Fibroblast of skin of back (primary cell): Measurements from ENCODE around the gene ABHD12.
"Not testable (repeated sequence)": the region's sequence is repeated elsewhere in the genome, so short reads cannot be mapped to it uniquely, and the experiment has no call there.

ENCODE experiments used
- DNase-seq: peaks from one replicate; pipeline ENCODE4 v3.0.0-alpha.2; 2013

ABHD12 gene

DNA sequence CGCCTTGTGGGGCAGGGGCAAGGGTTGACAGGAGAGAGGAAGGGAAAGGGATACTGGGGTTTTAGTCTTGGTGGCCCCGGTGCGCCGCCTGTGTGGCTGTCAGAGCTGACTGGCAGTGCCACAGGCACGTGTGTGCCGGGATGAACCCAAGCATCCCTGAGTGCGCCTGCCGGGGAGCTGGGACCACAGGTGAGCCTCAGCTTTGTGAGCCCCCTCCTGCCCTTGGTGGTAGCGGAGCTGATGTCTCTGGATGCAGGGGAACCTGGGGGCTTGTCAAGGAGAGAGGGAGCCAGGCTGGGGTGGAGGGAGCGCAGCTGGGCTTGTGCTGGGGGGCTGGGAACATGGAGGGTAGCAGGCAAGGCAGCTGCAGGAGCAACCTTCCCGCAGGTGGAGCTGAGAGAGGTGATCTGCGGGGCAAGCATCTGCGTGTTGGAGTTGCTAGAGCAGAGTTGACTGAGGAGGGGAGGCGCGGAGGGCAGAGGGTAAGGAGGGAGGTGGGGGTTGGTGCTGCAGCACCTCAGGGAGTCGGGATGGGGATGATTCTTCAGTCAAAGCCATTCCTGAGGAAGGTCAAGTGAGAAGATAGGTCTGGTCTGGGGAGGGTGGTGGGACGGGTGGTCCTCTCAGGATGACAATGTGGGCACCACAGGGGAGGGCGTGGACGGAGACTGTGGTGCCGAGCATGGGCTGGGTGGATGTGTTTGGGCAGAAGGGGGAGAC, 114.7 kb downstream of the ABHD12 start:
- no peak for DNase-seq

DNA sequence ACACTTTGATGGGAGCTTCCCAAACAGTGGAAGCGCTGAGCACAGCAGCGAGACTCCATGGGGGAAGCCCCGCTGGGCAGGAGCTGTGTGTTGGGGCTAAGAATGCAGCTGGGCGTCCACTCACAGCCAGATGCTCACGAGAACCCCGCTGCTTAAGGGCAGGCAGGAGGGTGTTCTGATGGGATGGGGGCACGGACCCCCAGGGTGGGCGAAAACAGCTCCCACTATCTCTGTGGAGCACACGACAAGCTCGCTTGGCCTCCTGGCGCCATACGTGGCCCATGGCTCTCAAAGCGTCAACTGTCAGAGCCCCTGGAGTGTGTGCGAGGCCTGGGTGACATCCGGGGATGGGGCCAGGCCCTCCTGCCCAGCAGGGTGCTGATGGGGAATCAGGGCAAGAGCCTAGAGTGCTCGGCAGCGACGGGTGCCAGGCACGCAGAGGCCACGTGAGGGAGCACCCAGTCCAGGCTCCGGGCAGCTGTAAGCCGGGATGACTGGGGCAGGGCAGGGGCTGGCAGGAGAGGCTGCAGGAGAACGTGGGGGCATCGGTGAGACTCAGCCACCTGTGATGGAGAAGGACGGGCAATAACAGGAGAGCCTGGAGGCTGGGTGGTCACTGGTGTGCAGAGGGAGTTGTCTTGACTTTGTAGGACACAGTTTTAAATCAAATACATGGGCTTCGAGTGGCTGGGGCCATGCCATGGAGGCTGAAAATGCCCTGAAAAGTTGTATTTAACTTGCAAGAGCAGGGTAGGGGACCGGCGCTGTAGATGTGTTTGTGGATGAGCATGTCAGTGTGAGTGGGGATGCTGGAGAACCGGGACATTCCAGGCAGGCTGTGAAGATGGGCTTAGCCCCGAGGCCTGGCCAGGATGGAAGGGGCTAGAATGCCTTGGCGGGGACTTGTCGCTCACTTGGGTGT, 115.5 kb downstream of the ABHD12 start:
- no peak for DNase-seq

DNA sequence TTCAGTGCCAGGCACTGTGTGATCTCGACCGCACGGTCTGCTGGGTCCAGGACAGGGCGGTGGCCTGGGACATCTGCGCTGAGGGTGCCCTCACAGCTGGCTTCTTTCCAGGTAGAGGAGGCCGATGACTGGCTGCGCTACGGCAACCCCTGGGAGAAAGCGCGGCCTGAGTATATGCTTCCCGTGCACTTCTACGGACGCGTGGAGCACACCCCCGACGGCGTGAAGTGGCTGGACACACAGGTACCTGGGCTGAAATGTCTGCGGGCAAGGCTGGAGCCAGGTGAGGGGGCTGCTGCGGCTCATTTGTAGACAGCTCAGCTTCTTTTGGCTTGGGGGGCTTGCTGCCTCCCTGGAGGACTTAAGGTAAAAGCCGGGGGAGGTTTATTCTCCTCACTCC, 116.2 kb downstream of the ABHD12 start:
- no peak for DNase-seq

DNA sequence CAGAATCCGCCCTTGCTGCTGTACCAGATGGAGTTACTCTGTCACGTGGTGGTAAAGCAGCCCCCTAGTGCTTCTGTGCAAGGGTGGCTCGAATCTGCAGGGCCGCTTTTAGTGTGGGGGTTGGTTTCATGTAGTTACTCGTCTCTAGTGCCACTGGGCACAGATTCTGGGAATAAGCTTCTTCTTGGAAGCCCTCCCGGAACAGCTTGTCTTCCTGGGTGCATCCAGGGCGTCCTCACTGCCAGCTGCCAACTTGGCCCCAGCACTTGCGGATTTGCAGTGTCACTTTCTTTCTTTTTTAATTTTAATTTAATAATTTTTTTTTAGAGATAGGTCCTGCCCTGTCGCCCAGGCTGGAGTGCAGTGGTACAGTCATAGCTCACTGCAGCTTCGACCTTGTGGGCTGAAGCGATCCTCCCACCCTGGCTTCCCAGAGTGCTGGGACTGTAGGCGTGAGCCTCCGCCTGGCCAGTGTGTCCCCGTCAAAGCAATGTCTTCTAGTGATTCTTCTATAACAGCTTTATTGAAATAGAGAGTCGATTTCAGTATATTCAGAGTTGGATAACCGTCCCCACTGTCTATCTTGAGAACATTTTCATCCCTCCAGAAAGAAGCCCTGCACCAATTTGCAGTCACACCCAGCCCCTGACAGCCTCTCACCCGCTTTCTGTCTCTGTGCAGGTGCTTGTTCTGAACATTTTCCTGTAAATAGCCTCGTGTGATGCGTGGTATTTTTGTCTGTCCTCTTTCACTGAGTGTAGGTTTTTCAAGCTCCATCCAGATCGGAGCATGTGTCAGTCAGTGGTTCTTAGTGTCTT, 116.9 kb downstream of the ABHD12 start:
- no peak for DNase-seq

DNA sequence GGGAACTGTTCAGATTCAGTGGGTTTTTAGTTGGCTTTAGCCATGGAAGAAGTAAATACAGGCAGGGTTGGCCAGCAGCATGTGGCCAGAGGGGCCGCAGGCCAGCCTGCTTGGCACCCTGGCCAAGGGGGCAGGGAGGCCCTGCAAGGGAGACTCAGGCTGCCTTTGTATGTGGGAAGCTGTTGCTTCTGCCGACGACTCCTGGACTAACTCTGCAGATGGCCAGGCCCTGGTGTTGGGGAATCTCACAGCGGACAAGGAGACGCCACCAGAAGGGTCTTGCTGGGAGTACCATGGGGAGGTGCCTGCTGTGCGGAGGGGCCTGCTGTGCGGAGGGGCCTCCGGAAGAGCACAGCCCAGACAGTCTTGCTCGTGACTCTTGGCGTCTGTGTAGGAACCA, 117.6 kb downstream of the ABHD12 start:
- no peak for DNase-seq

DNA sequence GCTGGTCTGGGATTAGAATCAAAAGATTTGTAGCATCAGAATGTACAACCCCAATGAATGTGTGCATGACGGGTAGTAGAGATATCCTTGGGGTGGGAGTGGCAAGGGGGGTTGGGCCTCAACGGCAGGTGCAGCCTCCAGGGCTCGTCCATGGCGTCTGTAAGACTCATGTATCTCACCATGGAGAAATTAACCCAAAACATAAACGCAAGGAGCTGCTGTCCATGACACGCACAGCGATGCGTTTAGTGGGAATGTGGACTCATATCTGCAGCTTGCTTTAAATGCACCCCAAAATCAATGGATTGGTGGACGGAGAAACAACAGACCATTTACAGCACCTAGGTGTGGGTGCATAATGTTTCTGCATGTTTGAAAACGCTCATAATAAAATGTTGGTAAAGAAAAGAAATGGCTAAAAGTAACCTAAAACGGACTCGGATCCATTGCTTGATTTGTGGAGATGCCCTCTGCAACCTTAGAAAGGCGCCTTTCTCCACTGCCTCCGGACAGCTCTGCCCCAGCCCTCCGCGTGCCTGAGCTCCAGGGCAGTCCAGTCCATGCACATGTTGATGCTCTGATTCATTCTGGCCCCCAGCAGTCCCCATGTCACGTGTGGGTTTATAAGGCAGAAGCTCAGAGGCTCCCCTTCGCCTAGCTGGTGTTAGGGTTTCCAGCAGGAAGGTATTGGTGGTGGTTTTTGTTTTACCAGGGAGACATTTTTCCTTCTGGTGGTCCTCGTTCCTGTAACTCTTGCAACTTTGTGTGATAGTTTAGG, 118.2 kb downstream of the ABHD12 start:
- DNase-seq: no peak

DNA sequence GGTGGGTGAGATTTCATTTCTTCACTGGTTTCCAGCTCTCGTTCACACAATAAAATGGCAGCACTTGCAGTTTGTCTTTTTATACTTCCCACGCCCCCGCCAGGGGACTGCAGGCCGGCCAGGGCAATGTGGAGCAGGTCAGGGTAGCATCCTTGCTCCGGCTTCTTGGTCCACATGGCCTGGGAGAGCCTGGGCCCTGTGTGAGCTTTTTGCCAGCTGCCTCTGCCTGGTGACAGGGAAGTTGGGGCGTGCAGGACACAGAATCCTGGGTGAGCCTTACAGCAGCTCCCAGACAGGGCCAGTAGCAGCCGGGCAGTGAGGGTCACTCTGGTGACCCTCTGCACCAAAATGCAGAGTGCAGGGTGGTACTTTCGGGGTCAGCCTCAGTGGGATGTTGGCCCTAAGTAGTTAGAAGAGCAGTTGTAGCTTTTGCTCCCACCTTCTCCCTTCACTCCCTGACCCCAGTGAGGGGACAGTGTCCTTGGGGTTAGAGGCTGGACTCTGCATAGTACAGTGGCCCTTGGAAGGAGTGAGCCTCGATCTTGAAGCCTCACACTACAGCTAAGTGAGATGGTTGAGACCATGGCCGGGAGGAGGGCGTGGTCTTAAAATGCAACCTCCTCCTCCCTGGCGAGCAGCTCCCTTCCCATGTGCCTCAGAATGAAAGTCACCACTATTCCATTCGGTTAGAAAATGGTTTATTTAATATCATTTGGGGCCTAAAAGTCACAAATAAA, 119.0 kb downstream of the ABHD12 start:
- DNase-seq: no peak

DNA sequence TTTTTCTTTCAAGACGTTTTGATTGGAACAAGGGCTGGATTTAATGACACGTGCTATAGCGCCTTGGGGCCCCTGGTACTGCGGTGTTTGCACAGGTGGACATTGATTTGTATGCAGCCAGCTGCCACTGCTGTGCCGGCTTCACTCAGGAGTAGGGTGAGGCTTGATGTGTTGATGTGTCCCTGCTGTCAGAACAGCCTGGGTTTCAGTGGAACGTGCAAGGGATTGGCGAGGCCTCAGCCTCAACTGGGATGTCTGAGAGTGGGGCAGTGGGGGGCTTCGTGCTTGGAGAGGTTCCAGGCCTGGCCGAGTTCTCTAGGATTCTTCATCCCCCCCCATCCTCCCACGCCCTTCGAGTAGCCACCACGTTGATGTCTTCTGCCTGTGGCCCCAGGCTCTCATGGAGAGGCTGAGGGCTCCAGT, 119.8 kb downstream of the ABHD12 start:
- no peak for DNase-seq

DNA sequence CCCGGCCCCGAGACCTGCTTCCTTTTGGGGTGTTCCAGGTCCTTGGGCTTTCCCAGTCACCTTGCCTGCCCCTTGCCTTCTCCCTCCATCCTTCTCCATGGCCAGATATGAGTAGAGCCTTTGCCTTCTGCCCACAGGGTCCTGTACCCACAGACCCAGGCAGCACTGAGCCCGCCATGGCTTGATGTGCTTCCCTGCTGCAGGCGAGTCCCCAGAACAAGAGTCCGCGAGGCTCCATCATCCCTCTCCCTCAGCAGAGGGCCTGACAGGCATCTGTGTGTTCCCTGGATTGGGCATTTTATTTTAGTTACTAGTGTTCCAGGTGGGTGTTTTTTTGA, 120.8 kb downstream of the ABHD12 start:
- no peak for DNase-seq

DNA sequence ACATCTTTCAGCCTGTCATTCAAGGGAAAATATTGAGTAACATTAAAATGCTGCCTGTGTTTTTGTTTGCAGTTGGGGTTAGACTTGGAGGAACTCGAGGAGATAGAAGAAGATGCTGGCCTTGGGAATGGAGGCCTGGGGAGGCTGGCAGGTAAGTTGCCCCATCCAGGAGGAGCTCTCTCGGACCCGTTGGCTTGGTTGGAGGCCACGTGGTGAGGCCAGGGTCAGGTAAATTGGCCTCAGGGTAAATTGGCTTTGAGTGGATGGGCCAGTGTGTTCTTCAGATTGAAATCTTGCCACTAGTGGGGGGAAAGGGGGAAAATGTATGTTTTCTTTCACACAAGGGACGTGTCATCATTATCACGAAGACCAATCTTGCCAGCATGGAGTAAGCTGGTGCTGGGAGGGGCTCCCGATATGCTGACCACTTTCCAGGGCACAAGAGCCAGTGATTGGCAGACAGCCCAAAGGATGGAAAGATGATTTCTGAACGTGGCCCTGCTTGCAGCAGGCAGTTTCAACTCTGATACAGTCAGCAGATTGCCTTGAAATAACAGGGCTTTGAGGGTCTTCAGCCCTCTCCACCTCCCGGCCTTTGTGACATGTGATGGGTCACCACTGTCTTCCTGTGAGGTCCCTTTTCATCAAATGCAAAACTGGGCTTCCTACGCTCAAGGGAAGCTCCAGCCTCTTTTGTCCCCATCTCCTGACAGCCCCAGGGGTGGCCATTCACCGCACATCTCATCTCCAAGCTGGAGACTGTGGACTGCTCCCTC, 121.4 kb downstream of the ABHD12 start:
- no peak for DNase-seq

DNA sequence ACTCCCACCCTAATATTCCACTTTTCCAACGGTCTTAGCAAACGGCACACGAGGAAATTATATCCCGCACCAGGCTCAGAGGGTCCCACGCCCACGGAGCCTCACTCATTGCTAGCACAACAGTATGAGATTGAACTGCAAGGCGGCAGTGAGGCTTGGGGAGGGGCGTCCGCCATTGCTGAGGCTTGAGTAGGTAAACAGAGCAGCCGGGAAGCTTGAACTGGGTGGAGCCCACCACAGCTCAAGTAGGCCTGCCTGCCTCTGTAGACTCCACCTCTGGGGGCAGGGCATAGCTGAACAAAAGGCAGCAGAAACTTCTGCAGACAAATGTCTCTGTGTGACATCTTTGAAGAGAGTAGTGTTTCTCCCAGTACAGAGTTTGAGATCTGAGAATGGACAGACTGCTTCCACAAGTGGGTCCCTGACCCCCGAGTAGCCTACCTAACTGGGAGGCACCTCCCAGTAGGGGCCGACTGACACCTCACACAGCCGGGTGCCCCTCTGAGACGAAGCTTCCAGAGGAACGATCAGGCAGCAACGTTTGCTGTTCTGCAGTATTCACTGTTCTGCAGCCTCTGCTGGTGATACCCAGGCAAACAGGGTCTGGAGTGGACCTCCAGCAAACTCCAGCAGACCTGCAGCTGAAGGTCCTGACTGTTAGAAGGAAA, 129.7 kb downstream of the ABHD12 start:
- DNase-seq: not testable (repeated sequence)

DNA sequence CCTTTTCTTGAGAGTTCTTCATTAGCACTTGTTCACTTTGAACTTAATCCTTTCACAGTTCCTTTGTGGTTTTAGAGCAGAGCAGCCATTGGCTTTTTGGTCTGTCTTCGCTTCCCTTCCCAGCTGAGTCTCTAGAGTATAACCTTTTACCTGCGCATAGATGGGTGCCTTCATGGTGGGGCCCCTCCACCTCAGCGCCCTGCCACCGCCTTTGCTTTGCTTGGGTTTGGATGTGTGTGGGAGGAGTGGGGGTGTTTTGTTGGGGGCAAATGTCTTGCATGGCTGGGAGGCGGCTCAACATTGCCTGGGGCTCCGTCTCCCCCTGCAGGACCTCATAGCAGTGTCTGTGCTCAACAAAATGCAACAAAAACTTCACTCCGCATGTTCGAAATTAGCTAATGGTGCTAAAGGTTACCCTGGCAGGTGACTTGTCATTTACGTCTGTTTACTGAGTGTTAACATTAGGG, 130.8 kb downstream of the ABHD12 start:
- no peak for DNase-seq

DNA sequence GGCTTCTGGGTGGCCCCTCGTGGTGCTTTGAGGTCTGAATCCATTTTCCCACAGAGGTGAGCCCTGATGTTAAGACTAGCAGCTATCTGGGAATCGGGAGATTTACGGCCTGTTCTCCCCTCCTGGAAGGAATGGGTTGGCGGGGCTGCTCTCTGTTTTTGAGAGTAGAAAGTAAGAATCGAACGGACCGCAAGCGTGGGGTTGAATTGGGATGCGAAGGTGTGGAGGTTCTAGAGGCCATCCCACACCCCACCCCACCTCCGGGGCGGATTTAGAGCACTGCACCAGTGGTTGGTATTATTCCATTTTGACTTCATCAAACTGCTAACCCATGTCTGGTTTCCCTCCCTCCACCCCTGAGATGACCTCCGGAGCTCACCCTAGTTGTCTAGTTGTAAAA, 131.3 kb downstream of the ABHD12 start:
- no peak for DNase-seq

DNA sequence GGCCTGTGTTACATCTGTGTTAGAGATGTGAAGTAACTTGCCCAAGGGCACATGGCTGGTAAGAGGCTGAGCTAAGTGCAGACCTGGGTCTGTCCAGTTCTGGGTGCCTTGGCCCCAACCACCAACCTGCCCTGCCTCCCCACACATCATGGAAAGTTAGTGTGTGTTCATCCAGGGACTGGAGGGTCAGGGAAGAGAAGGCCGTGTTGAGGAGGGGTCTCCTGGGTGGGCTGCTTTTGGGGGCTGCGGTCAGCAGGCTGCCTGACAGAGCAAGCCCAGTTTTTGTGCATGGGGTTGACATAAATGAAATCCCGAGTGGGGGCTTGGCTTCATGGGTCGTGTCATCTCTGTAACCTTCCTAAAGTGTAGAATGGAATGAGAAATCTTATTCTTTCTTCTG, 131.8 kb downstream of the ABHD12 start:
- no peak for DNase-seq

DNA sequence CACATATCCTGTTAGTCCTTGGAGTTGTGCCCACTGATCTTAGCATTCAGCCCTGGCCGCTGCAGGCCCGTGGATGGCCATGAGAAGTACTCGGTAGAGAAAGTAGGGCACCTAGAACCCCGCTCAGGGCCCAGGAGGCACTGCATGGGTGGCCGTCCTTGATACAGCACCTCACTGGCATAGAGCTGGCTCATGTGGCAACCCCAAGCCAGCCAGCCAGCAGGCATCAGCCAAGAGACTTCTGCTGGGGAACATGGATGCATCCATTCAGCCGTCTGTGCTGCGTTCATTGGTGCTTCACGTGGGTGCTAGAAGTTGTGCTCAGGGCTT, 132.2 kb downstream of the ABHD12 start:
- DNase-seq: no peak

DNA sequence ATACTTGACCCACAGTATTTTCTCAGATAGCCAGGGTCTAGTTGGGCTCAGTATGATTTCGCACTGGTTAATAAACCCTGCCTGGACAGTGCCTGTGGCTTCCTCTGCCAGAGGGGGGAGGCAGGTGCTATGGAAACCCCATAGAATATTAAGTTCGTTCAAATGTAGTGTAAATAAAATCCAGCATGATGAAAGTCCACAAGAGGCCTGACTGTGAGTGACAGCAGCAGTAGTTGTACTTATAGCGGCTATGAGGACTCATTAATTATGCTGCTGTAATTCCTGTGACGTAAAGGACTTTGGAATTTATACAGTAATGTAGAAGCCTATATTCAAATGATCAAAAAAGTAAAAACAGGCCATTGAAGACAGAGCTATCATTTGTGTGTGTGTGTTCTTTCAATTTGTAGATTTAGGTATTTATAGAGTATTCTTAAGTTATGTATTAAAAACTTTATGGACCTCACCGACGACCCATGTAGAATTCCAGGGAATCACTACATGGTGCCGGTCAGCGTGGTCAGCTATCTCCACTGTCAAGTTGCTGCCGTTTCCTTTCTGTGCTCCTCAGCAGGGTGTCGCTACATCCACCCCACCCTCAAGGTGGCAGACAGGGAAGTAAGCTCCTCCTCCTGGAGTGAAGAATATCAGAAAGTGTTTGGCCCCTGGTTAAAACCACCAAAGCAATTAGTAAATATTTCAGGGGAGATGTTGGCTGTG, 132.7 kb downstream of the ABHD12 start:
- no peak for DNase-seq

DNA sequence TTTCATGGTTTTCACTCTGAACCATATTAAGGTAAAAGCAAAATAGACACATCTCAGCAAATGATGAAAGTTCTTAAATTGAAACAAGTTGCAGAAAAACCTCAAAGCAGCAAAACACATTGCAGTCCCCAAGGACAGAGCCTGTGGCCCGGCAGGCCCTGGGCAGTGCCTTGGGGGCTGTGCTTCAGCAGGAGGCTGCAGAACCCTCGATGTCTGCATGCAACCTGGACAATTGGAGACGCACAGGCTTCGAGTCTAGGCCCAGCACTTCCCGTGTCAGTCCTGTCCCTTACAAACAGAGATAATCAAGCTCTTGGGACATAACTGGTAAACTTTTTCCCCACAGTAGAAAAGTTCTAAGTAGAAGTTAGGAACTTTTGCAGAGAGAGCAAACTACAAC, 133.5 kb downstream of the ABHD12 start:
- no peak for DNase-seq

DNA sequence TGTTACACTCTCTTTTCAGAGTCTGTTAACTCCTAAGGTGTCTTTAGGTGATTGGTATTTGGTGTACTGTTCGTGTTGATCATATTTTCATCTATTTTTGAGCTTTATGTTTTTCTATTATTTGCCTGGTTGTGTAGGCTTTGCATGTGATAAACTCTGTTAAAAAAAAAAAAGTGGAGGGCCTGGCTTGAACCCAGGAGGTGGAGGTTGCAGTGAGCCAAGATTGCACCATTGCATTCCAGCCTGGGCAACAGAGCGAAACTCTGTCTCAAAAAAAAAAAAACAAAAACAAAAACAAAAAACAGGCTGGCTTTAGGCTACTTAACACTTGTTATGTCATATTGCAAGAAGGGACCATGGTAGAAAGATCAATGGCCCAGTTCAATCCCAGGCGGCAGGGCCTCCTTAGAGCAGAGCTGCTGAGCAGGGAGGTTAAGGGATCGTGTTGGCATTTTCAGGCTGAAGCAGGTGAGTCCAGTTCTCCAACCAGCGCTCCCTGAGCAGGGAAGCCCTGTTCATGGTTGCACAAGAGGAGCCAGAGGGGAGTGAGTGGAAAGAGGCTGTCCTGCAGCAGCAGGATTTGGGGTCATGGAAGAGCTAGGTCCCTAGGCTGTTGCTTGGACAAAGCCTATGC, 134.3 kb downstream of the ABHD12 start:
- DNase-seq: no peak
